ENCODE results near the gene GP1BB. TPM values are rescaled to one million over a fixed set of nuclear protein-coding genes. Genes with fewer than 3 reads are reported as not detected.

GP1BB gene
- total and polyA plus RNA-seq, 10 of the 15 experiments (the other 5 are each of a cell fraction or from before 2014, with no cell fraction given) = 0.05 to 0.28 (median 0.28) TPM; not detected in 7

DNA sequence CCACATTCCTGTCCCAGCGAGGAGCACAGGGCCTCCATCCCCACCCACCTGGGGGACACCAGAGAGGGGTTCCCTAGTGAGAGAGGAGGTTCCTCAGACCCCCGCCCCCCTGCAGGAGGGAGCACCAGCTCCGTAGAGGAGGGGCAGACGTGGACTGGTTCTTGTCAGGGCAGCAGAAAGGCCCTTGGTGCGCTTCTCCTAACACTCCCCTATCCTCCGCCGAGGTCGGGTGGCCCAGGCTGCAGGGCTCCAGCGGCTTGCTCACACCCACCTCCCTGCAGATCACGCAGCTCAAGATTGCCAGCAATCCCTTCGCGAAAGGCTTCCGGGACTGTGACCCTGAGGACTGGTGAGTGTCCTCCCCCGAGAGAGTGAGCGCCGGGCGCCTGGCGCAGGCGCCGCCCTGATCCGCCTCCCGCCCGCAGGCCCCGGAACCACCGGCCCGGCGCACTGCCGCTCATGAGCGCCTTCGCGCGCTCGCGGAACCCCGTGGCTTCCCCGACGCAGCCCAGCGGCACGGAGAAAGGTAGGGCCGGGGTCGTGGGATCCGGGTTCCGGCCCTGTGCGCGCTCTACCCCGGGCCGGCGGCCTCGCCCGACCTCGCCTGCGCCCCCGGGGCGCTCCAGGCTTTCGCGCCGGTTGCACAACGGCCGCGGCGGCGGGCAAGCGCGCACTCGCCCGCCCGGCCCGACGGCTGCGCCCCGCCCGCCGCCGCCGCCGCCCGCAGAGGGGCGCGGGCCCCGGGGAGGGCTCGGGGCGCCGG lies 42.3 kb downstream of the GP1BB start:
- no peak for TF ChIP-seq CEBPB (IDR thresholded peaks at IDR 0.05; ENCODE audit: borderline replicate concordance in 1 of 2, low read depth in 2 of 2, low read length in 2 of 2)
- TF ChIP-seq FOXK2 (IDR thresholded peaks at IDR 0.05) = no peak
- 0 out of 2 replicates have a peak, but pooled peaks have one; percentile 35 for TF ChIP-seq EZH2 (IDR thresholded peaks at IDR 0.05; ENCODE audit: borderline replicate concordance, control insufficient read depth, low read depth, low read length)
- H3K27me3 ChIP-seq (replicated peaks in 1 of 2; ENCODE audit: control insufficient read depth in 2 of 2, insufficient read depth in 2 of 2, low read length in 1 of 2) = peaks cover 3 to 17% of the 10 kb centered on the region in 2 experiments; a peak in 3 of 4 replicates
- 14% methylated on average over 29 of the region's 83 CpGs for whole genome bisulfite sequencing (ENCODE audit: insufficient coverage, insufficient replicate concordance, low lambda C conversion rate, missing lambda C conversion rate)
- no peak overlapping the region for H3K4me3 ChIP-seq
- SMC1A ChIA-PET (ENCODE audit: uncharacterized antibody, unreplicated experiment) = no interaction called here
- H3K36me3 ChIP-seq (ENCODE audit: control insufficient read depth in 2 of 2, insufficient read depth in 2 of 2, low read length in 1 of 2) = no peaks in the 10 kb centered on the region
- intact Hi-C loops (cut with micrococcal nuclease; ENCODE audit: unreplicated experiment) = no loop called here
- H2AFZ ChIP-seq (ENCODE audit: control insufficient read depth, low read depth, low read length) = no peak overlapping the region
- no peak overlapping the region for H3K9ac ChIP-seq (ENCODE audit: control insufficient read depth, insufficient read depth, low read length)
- no peaks in the 10 kb centered on the region for H3K79me2 ChIP-seq (ENCODE audit: control insufficient read depth, insufficient read depth, low read length)
- no peaks in the 10 kb centered on the region for H4K20me1 ChIP-seq (ENCODE audit: control insufficient read depth, insufficient read depth)
- BruUV-seq (replicated peaks) = no TSS peak
- DNase-seq (ENCODE audit: low read depth, low spot score) = no peak
- FAIRE-seq = no peak
- no peaks in the 10 kb centered on the region for H3K9me3 ChIP-seq (replicated peaks; ENCODE audit: control insufficient read depth, insufficient read depth, low read length)
- H3K27ac ChIP-seq (ENCODE audit: control insufficient read depth, insufficient read depth) = no peak overlapping the region
- ATAC-seq = no peak
- H3K4me2 ChIP-seq (ENCODE audit: control insufficient read depth, insufficient read depth) = no peak overlapping the region
- POLR2A ChIA-PET = no interaction called here
- CTCF ChIA-PET = no interaction called here
- RAD21 ChIA-PET (ENCODE audit: unreplicated experiment) = no interaction called here
- in situ Hi-C loops (cut with MboI) = no loop called here
- H3K4me1 ChIP-seq (ENCODE audit: control insufficient read depth, insufficient read depth, low read length) = no peaks in the 10 kb centered on the region

- POLR2A ChIA-PET = no interaction called here
- intact Hi-C loops (cut with micrococcal nuclease; ENCODE audit: unreplicated experiment) (no loop called here), in situ Hi-C loops (cut with MboI) (no loop called here)
- H3K4me3 ChIP-seq = no peak overlapping the region
- H3K27me3 ChIP-seq (replicated peaks in 1 of 2; ENCODE audit: control insufficient read depth in 2 of 2, insufficient read depth in 2 of 2, low read length in 1 of 2) = peaks cover 3 to 18% of the 10 kb centered on the region in 2 experiments; a peak in 3 of 4 replicates
- no peaks in the 10 kb centered on the region for H3K79me2 ChIP-seq (ENCODE audit: control insufficient read depth, insufficient read depth, low read length)
- ATAC-seq (no peak), DNase-seq (ENCODE audit: low read depth, low spot score) (no peak), FAIRE-seq (no peak)
- no peaks in the 10 kb centered on the region for H3K36me3 ChIP-seq (ENCODE audit: control insufficient read depth in 2 of 2, insufficient read depth in 2 of 2, low read length in 1 of 2)
- H3K9ac ChIP-seq (ENCODE audit: control insufficient read depth, insufficient read depth, low read length) = no peak overlapping the region
- no peak overlapping the region for H3K27ac ChIP-seq (ENCODE audit: control insufficient read depth, insufficient read depth)
- RAD21 ChIA-PET (ENCODE audit: unreplicated experiment) = no interaction called here
- no peaks in the 10 kb centered on the region; the same call in 1 of the 2 replicates for H4K20me1 ChIP-seq (ENCODE audit: control insufficient read depth, insufficient read depth)
- SMC1A ChIA-PET (ENCODE audit: uncharacterized antibody, unreplicated experiment) = no interaction called here
- no peaks in the 10 kb centered on the region for H3K4me1 ChIP-seq (ENCODE audit: control insufficient read depth, insufficient read depth, low read length)
- CTCF ChIA-PET = no interaction called here
- WGBS (ENCODE audit: insufficient coverage, insufficient replicate concordance, low lambda C conversion rate, missing lambda C conversion rate) = 27% methylated on average over 29 of the region's 36 CpGs
- no TSS peak for BruUV-seq (replicated peaks)
- no peak overlapping the region for H3K4me2 ChIP-seq (ENCODE audit: control insufficient read depth, insufficient read depth)
- H2AFZ ChIP-seq (ENCODE audit: control insufficient read depth, low read depth, low read length) = no peak overlapping the region
- no peaks in the 10 kb centered on the region for H3K9me3 ChIP-seq (replicated peaks; ENCODE audit: control insufficient read depth, insufficient read depth, low read length)
- TF ChIP-seq RB1 (IDR thresholded peaks at IDR 0.05; ENCODE audit: borderline replicate concordance) (no peak), IKZF1 (conservative IDR thresholded peaks at IDR 0.05) (no peak), NR2F1 (conservative IDR thresholded peaks at IDR 0.05) (no peak), STAT1 (conservative IDR thresholded peaks at IDR 0.05) (no peak), SPI1 (IDR thresholded peaks at IDR 0.05; ENCODE audit: borderline replicate concordance, insufficient read depth, low read depth, low read length) (no peak), GATAD2B (conservative IDR thresholded peaks at IDR 0.05; ENCODE audit: low read depth) (no peak), TAF1 (IDR thresholded peaks at IDR 0.05; ENCODE audit: borderline replicate concordance, low read depth, low read length) (no peak), PAX8 (IDR thresholded peaks at IDR 0.05) (no peak), MYC (IDR thresholded peaks at IDR 0.05; ENCODE audit: insufficient read depth, insufficient read length, insufficient replicate concordance, low read length, severe bottlenecking) (no peak), POU2F2 (IDR thresholded peaks at IDR 0.05; ENCODE audit: borderline replicate concordance, low read depth, low read length) (no peak), SMARCA5 (IDR thresholded peaks at IDR 0.05) (no peak), ESRRA (IDR thresholded peaks at IDR 0.05; ENCODE audit: low read length) (no peak)
- TF ChIP-seq, protein P1, sequence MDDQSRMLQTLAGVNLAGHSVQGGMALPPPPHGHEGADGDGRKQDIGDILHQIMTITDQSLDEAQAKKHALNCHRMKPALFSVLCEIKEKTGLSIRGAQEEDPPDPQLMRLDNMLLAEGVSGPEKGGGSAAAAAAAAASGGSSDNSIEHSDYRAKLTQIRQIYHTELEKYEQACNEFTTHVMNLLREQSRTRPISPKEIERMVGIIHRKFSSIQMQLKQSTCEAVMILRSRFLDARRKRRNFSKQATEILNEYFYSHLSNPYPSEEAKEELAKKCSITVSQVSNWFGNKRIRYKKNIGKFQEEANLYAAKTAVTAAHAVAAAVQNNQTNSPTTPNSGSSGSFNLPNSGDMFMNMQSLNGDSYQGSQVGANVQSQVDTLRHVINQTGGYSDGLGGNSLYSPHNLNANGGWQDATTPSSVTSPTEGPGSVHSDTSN (IDR thresholded peaks at IDR 0.05; ENCODE audit: insufficient replicate concordance, low read depth, low read length) = no peak
- TF ChIP-seq, protein P2, sequence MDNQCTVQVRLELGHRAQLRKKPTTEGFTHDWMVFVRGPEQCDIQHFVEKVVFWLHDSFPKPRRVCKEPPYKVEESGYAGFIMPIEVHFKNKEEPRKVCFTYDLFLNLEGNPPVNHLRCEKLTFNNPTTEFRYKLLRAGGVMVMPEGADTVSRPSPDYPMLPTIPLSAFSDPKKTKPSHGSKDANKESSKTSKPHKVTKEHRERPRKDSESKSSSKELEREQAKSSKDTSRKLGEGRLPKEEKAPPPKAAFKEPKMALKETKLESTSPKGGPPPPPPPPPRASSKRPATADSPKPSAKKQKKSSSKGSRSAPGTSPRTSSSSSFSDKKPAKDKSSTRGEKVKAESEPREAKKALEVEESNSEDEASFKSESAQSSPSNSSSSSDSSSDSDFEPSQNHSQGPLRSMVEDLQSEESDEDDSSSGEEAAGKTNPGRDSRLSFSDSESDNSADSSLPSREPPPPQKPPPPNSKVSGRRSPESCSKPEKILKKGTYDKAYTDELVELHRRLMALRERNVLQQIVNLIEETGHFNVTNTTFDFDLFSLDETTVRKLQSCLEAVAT (IDR thresholded peaks at IDR 0.05) = no peak
Measured at GRCh38 chr22:19766240-19766510, 42.8 kb downstream of the GP1BB start.
